ENCODE measurements around the gene TACR1.

Gene TACR1

GRCh38 chr2:75237296-75237695, 38.0 kb upstream of the TACR1 start:
- Histone ChIP-seq H3K4me1 (ENCODE audit: low read length) (no peaks in the 10 kb centered on the region), H3K27me3 (replicated peaks; ENCODE audit: insufficient read depth, low read length) (no peaks in the 10 kb centered on the region), H2AFZ (ENCODE audit: low read length) (no peak overlapping the region), H3K79me2 (ENCODE audit: low read length) (no peaks in the 10 kb centered on the region), H3K9me3 (replicated peaks; ENCODE audit: insufficient read depth, low read length) (no peaks in the 10 kb centered on the region), H3K4me2 (ENCODE audit: low read depth, low read length) (no peak overlapping the region), H3F3A (ENCODE audit: insufficient read depth, low read length) (no peaks in the 10 kb centered on the region), H3K27ac (ENCODE audit: low read length) (no peak overlapping the region), H3K4me3 (ENCODE audit: low read length) (no peak overlapping the region), H3K36me3 (replicated peaks; ENCODE audit: insufficient read depth, low read length) (no peaks in the 10 kb centered on the region), H4K20me1 (ENCODE audit: insufficient read depth, low read length) (no peaks in the 10 kb centered on the region), H3K9ac (ENCODE audit: low read length) (no peak overlapping the region), H3K9me2 (replicated peaks; ENCODE audit: insufficient read depth, low read length) (no peaks in the 10 kb centered on the region)
- no peak for DNase-seq
- TF ChIP-seq EZH2phosphoT487 (IDR thresholded peaks at IDR 0.05; ENCODE audit: low read length): no peak
- TF ChIP-seq CTCF (IDR thresholded peaks at IDR 0.05; ENCODE audit: low read length): no peak
- TF ChIP-seq EZH2 (optimal IDR thresholded peaks at IDR 0.05; ENCODE audit: low read depth, low read length): no peak

- Histone ChIP-seq H3K4me3 (ENCODE audit: low read length) (no peak overlapping the region), H3K9me2 (replicated peaks; ENCODE audit: insufficient read depth, low read length) (no peaks in the 10 kb centered on the region), H3K9me3 (replicated peaks; ENCODE audit: insufficient read depth, low read length) (no peaks in the 10 kb centered on the region), H3K4me1 (ENCODE audit: low read length) (no peaks in the 10 kb centered on the region), H3K9ac (ENCODE audit: low read length) (no peak overlapping the region), H3F3A (ENCODE audit: insufficient read depth, low read length) (no peaks in the 10 kb centered on the region), H2AFZ (ENCODE audit: low read length) (no peak overlapping the region), H3K79me2 (ENCODE audit: low read length) (no peaks in the 10 kb centered on the region), H4K20me1 (ENCODE audit: insufficient read depth, low read length) (no peaks in the 10 kb centered on the region), H3K27me3 (replicated peaks; ENCODE audit: insufficient read depth, low read length) (no peaks in the 10 kb centered on the region), H3K36me3 (replicated peaks; ENCODE audit: insufficient read depth, low read length) (no peaks in the 10 kb centered on the region), H3K4me2 (ENCODE audit: low read depth, low read length) (no peak overlapping the region), H3K27ac (ENCODE audit: low read length) (no peak overlapping the region)
- no peak for TF ChIP-seq CTCF (IDR thresholded peaks at IDR 0.05; ENCODE audit: low read length)
- no peak for TF ChIP-seq EZH2 (optimal IDR thresholded peaks at IDR 0.05; ENCODE audit: low read depth, low read length)
- no peak for TF ChIP-seq EZH2phosphoT487 (IDR thresholded peaks at IDR 0.05; ENCODE audit: low read length)
- no peak for DNase-seq
Observed at GRCh38 chr2:75233965-75234364, 34.6 kb upstream of the TACR1 start.

- H3K79me2 ChIP-seq (ENCODE audit: low read length): no peaks in the 10 kb centered on the region
Observed at GRCh38 chr2:75226617-75227016, 27.3 kb upstream of the TACR1 start.

More at GRCh38 chr2:75226617-75227016, 27.3 kb upstream of the TACR1 start:
- H3K4me2 ChIP-seq (ENCODE audit: low read depth, low read length): no peak overlapping the region
- no peaks in the 10 kb centered on the region for H3K9me2 ChIP-seq (replicated peaks; ENCODE audit: insufficient read depth, low read length)
- no peaks in the 10 kb centered on the region for H3K9me3 ChIP-seq (replicated peaks; ENCODE audit: insufficient read depth, low read length)
- no peak overlapping the region for H3K9ac ChIP-seq (ENCODE audit: low read length)
- no peaks in the 10 kb centered on the region for H3K4me1 ChIP-seq (ENCODE audit: low read length)
- H3K36me3 ChIP-seq (replicated peaks; ENCODE audit: insufficient read depth, low read length): no peaks in the 10 kb centered on the region
- H2AFZ ChIP-seq (ENCODE audit: low read length): no peak overlapping the region
- TF ChIP-seq CTCF (IDR thresholded peaks at IDR 0.05; ENCODE audit: low read length) (no peak), EZH2 (optimal IDR thresholded peaks at IDR 0.05; ENCODE audit: low read depth, low read length) (no peak), EZH2phosphoT487 (IDR thresholded peaks at IDR 0.05; ENCODE audit: low read length) (no peak)
- no peaks in the 10 kb centered on the region for H3K27me3 ChIP-seq (replicated peaks; ENCODE audit: insufficient read depth, low read length)
- no peak overlapping the region for H3K27ac ChIP-seq (ENCODE audit: low read length)
- no peaks in the 10 kb centered on the region for H3F3A ChIP-seq (ENCODE audit: insufficient read depth, low read length)
- H3K4me3 ChIP-seq (ENCODE audit: low read length): no peak overlapping the region
- no peak for DNase-seq
- H4K20me1 ChIP-seq (ENCODE audit: insufficient read depth, low read length): no peaks in the 10 kb centered on the region
